Measurements from ENCODE around the gene OPTC.

OPTC gene

GRCh38 chr1:203520315-203520714 lies 26.4 kb downstream of the OPTC start:
- Histone ChIP-seq H3K27me3 (no peaks in the 10 kb centered on the region), H3K4me2 (no peak overlapping the region), H3K36me3 (no peaks in the 10 kb centered on the region), H3K9ac (no peak overlapping the region), H3K27ac (no peak overlapping the region), H3K9me3 (no peaks in the 10 kb centered on the region), H3K4me1 (peaks cover 20% of the 10 kb centered on the region), H4K20me1 (no peaks in the 10 kb centered on the region), H3K4me3 (no peak overlapping the region)
- no peak for TF ChIP-seq Cebpa-rat (IDR thresholded peaks at IDR 0.05)

GRCh38 chr1:203521074-203521794 lies 27.3 kb downstream of the OPTC start:
- no peaks in the 10 kb centered on the region for H3K36me3 ChIP-seq
- no peaks in the 10 kb centered on the region for H4K20me1 ChIP-seq
- H3K9ac ChIP-seq = no peak overlapping the region
- no peak overlapping the region for H3K4me3 ChIP-seq
- TF ChIP-seq Cebpa-rat (IDR thresholded peaks at IDR 0.05) = no peak
- no peak overlapping the region for H3K27ac ChIP-seq
- H3K9me3 ChIP-seq = no peaks in the 10 kb centered on the region
- H3K4me1 ChIP-seq = peaks cover 25% of the 10 kb centered on the region
- no peak overlapping the region for H3K4me2 ChIP-seq
- H3K27me3 ChIP-seq = no peaks in the 10 kb centered on the region

GRCh38 chr1:203521812-203522211 lies 27.9 kb downstream of the OPTC start:
- Histone ChIP-seq H3K36me3 (no peaks in the 10 kb centered on the region), H3K4me2 (no peak overlapping the region), H3K4me3 (no peak overlapping the region), H3K27me3 (no peaks in the 10 kb centered on the region), H3K9me3 (no peaks in the 10 kb centered on the region), H4K20me1 (no peaks in the 10 kb centered on the region), H3K27ac (no peak overlapping the region), H3K4me1 (peaks cover 25% of the 10 kb centered on the region), H3K9ac (no peak overlapping the region)
- TF ChIP-seq Cebpa-rat (IDR thresholded peaks at IDR 0.05) = no peak

GRCh38 chr1:203522237-203522636 lies 28.3 kb downstream of the OPTC start:
- no peak overlapping the region for H3K4me2 ChIP-seq
- no peaks in the 10 kb centered on the region for H3K9me3 ChIP-seq
- no peaks in the 10 kb centered on the region for H3K36me3 ChIP-seq
- H3K27ac ChIP-seq = no peak overlapping the region
- peaks cover 25% of the 10 kb centered on the region for H3K4me1 ChIP-seq
- no peak overlapping the region for H3K9ac ChIP-seq
- H3K27me3 ChIP-seq = no peaks in the 10 kb centered on the region
- no peaks in the 10 kb centered on the region for H4K20me1 ChIP-seq
- no peak overlapping the region for H3K4me3 ChIP-seq
- no peak for TF ChIP-seq Cebpa-rat (IDR thresholded peaks at IDR 0.05)

GRCh38 chr1:203523667-203524066 lies 29.7 kb downstream of the OPTC start:
- Histone ChIP-seq H3K9ac (no peak overlapping the region), H3K27me3 (no peaks in the 10 kb centered on the region), H3K4me2 (peak overlapping the region; percentile 13; the same call in 1 of the 2 replicates), H3K4me1 (peaks cover 27% of the 10 kb centered on the region), H3K36me3 (no peaks in the 10 kb centered on the region), H3K27ac (no peak overlapping the region), H4K20me1 (no peaks in the 10 kb centered on the region), H3K9me3 (no peaks in the 10 kb centered on the region), H3K4me3 (no peak overlapping the region)
- TF ChIP-seq Cebpa-rat (IDR thresholded peaks at IDR 0.05) = no peak

GRCh38 chr1:203524152-203524551 lies 30.2 kb downstream of the OPTC start:
- Histone ChIP-seq H3K4me1 (peaks cover 32% of the 10 kb centered on the region), H3K9ac (no peak overlapping the region), H3K27ac (no peak overlapping the region), H3K4me2 (peak overlapping the region; percentile 13), H3K27me3 (no peaks in the 10 kb centered on the region), H3K9me3 (no peaks in the 10 kb centered on the region), H3K36me3 (no peaks in the 10 kb centered on the region), H4K20me1 (no peaks in the 10 kb centered on the region), H3K4me3 (no peak overlapping the region)
- TF ChIP-seq Cebpa-rat (IDR thresholded peaks at IDR 0.05) = no peak

- Histone ChIP-seq H3K4me1 (peaks cover 36% of the 10 kb centered on the region), H3K27me3 (no peaks in the 10 kb centered on the region), H3K9ac (no peak overlapping the region), H3K9me3 (no peaks in the 10 kb centered on the region), H3K4me2 (peak overlapping the region; percentile 26), H3K27ac (no peak overlapping the region), H4K20me1 (no peaks in the 10 kb centered on the region), H3K36me3 (no peaks in the 10 kb centered on the region), H3K4me3 (no peak overlapping the region)
- no peak for TF ChIP-seq Cebpa-rat (IDR thresholded peaks at IDR 0.05)
These were observed 30.9 kb downstream of the OPTC start for GRCh38 chr1:203524824-203525223.

- Histone ChIP-seq H3K4me3 (no peak overlapping the region), H3K9me3 (no peaks in the 10 kb centered on the region), H3K4me2 (peak overlapping the region; percentile 26; the same call in 1 of the 2 replicates), H3K27ac (no peak overlapping the region), H3K27me3 (no peaks in the 10 kb centered on the region), H3K9ac (no peak overlapping the region), H3K36me3 (no peaks in the 10 kb centered on the region), H4K20me1 (no peaks in the 10 kb centered on the region), H3K4me1 (peaks cover 36% of the 10 kb centered on the region)
- TF ChIP-seq Cebpa-rat (IDR thresholded peaks at IDR 0.05) = no peak
These were observed 31.7 kb downstream of the OPTC start for GRCh38 chr1:203525685-203526084.

- H3K27me3 ChIP-seq = no peaks in the 10 kb centered on the region
- no peaks in the 10 kb centered on the region for H3K9me3 ChIP-seq
- H4K20me1 ChIP-seq = no peaks in the 10 kb centered on the region
- H3K9ac ChIP-seq = no peak overlapping the region
- H3K4me2 ChIP-seq = no peak overlapping the region
- no peak for TF ChIP-seq Cebpa-rat (IDR thresholded peaks at IDR 0.05)
- peaks cover 36% of the 10 kb centered on the region for H3K4me1 ChIP-seq
- H3K4me3 ChIP-seq = no peak overlapping the region
- no peaks in the 10 kb centered on the region for H3K36me3 ChIP-seq
- H3K27ac ChIP-seq = no peak overlapping the region
These were observed 32.2 kb downstream of the OPTC start for GRCh38 chr1:203526130-203526529.

- Histone ChIP-seq H3K27ac (no peak overlapping the region; the same call in 1 of the 2 replicates), H3K9me3 (no peaks in the 10 kb centered on the region), H4K20me1 (no peaks in the 10 kb centered on the region), H3K4me2 (no peak overlapping the region), H3K9ac (no peak overlapping the region), H3K4me3 (no peak overlapping the region), H3K36me3 (no peaks in the 10 kb centered on the region), H3K4me1 (peaks cover 36% of the 10 kb centered on the region), H3K27me3 (no peaks in the 10 kb centered on the region)
- TF ChIP-seq Cebpa-rat (IDR thresholded peaks at IDR 0.05) = no peak
These were observed 32.6 kb downstream of the OPTC start for GRCh38 chr1:203526572-203526971.
